ENCODE results near the gene FABP1. TPM values are rescaled to one million over a fixed set of nuclear protein-coding genes. Genes with fewer than 3 reads are reported as not detected.

Gene FABP1
- total RNA-seq, 2 donors from 2014 or later = not detected

- ATAC-seq (no peak), DNase-seq (no peak)
- intact Hi-C loops (cut with DNase I) = no loop called here
Measured at GRCh38 chr2:88141952-88142351, 14.1 kb upstream of the FABP1 start.

DNA sequence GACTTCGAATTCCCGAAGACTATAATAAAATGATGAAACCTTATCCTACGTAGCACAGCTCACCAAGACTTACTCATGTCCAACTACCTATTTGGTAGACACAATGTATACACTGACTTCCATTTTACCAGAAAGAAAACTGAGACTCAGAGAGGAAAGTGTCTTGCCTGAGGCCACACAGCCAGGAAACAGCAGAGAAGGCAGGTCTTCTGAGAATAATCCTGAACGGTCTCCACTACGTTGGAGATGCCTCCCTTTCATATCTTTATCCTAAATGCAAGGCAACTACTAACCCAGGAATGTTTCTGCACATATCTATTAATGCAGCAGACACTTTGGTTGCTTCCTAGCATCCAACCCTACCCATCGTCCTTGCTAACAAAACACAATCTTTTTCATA, 11.9 kb upstream of the FABP1 start:
- DNase-seq (no peak), ATAC-seq (no peak)
- intact Hi-C loops (cut with DNase I) = no loop called here

GRCh38 chr2:88139203-88139702, 11.4 kb upstream of the FABP1 start:
- intact Hi-C loops (cut with DNase I) = no loop called here
- DNase-seq (no peak), ATAC-seq (no peak)

GRCh38 chr2:88137833-88138232, 10.0 kb upstream of the FABP1 start:
- no peak for ATAC-seq
- intact Hi-C loops (cut with DNase I) = no loop called here
- DNase-seq = no peak

GRCh38 chr2:88136817-88137216, 9.0 kb upstream of the FABP1 start:
- intact Hi-C loops (cut with DNase I) = no loop called here
- no peak for ATAC-seq
- no peak for DNase-seq

- DNase-seq (no peak), ATAC-seq (no peak)
- intact Hi-C loops (cut with DNase I) = no loop called here
Measured at GRCh38 chr2:88133875-88134274, 6.0 kb upstream of the FABP1 start.

DNA sequence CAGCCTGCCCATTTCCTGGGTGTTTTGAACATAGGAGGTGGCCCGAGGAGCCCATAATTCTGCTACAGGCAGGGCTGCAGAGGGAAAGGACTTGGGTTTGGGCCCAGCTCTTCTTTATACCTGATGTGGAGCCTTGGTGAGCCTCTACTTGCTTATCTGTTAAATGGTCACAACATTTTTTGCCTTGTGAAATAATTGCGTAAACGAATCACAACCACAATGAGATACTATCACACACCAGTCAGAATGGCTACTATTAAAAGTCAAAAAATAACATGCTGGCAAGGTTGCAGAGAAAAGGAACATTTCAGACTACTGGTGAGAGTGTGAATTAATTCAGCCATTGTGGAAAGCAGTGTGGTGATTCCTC, 4.1 kb upstream of the FABP1 start:
- ATAC-seq = no peak
- no peak for DNase-seq
- intact Hi-C loops (cut with DNase I) = no loop called here

- peak in 1 of 2 donors; percentile 34 for ATAC-seq
- intact Hi-C loops (cut with DNase I) = no loop called here
- DNase-seq = no peak
Measured at GRCh38 chr2:88131201-88131998, 3.5 kb upstream of the FABP1 start.

DNA sequence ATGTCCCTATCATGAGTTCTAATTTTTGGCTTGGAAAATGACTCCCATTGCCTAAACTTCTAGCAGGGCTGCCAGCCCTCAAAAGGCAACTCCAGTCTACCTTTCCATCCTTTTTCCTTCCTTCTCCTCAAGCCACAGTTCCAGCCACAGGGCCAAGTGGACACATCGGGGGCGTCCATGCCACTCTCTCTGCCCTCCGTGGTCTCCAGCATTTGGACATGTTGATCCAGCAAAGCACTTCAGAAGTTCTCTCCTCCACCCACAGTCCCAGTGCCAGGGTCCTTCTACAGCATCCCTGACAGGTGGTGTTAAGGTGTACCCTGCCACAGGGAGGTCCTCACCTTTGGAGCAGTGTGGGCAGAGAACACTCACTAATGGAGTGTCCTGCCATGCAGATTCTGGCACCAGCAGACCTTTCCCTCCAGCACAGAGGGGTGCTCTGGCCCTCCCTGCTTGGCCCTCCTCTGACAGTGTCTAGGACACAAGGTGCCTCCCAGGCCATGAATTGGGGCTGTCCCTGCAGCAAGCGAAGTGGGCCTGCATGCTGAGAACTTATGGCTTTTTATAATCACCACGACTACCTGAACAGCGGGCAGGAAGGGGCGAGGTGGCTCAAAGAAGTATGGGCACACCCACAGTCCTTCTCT, 1.6 kb upstream of the FABP1 start:
- intact Hi-C loops (cut with DNase I) = no loop called here
- DNase-seq (no peak), ATAC-seq (no peak)

DNA sequence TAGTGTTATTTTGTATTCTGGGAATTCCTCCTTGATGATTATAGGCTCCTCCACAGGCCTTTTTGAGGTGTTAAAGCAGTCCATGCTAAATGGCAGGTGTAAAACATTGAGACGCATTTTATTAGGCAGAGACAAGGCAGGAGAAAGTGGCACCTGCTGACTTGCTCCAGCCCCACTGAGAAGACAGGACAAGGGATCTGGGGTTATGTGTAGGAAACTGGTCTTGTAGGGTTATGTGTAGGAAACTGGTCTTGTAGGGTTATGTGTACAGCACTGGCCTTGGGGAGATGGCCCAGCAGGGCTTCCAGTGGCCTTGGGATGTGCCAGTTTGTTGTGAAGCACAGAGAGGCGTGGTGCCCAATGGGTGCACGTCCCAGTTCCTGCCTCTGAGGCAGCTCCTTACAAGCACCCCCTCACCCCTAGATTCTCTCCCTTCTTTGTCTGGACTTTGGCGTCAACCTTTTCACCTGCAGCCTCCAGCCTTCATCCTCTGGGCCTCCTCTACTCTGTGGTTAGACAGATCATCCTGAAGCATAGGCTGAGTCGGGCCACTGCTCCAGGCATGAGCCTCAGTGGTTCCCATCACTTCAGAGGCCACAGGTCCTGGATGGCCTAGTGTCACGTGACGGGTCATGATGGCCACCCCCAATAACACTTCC, 921 bp upstream of the FABP1 start:
- DNase-seq = no peak
- ATAC-seq = no peak
- intact Hi-C loops (cut with DNase I) = no loop called here

- intact Hi-C loops (cut with DNase I) = no loop called here
- DNase-seq (no peak), ATAC-seq (no peak)
Measured at GRCh38 chr2:88127638-88127887, 299 bp downstream of the FABP1 start.

GRCh38 chr2:88126772-88127637, 857 bp downstream of the FABP1 start:
- no peak for ATAC-seq
- intact Hi-C loops (cut with DNase I) = no loop called here
- DNase-seq = no peak

DNA sequence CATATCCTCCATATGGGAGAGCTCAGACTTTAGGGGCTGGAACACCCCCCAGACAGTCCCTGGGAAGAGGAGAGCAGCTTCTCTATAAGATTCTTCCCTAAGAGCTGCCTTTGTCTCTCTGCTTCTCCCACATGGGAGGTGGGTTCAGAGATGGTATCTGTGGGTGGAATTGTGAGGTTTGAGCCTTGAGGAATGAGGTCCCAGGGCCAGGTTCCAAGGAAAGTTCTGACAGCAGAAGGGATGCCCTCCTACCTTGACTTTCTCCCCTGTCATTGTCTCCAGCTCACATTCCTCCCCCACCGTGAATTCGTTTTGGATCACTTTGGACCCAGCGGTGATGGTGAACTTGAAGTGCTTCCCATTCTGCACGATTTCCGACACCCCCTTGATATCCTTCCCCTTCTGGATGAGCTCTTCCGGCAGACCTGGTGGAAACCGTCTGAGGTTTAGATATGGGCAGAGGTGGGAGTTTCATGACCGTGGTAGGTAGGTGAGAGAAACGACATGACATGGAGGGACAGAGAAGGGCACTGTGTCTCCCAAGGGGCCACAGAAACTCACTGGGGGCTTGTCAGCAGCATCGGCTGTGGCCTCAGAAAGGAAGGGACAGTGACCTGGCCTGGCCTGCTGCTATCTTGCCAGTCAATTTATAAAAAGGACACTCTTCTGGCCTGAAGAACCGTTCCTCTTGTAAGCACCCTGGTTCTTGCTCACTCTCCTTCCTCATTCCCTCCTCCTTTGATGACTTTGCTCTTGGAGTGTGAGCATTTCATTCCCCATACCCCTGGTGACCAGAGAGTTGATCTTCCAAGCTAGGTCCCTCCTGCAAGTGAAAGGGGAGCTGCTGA, 1.7 kb downstream of the FABP1 start:
- intact Hi-C loops (cut with DNase I) = no loop called here
- ATAC-seq (no peak), DNase-seq (no peak)

GRCh38 chr2:88125344-88125923, 2.4 kb downstream of the FABP1 start:
- no peak for ATAC-seq
- no peak for DNase-seq
- intact Hi-C loops (cut with DNase I) = no loop called here

DNA sequence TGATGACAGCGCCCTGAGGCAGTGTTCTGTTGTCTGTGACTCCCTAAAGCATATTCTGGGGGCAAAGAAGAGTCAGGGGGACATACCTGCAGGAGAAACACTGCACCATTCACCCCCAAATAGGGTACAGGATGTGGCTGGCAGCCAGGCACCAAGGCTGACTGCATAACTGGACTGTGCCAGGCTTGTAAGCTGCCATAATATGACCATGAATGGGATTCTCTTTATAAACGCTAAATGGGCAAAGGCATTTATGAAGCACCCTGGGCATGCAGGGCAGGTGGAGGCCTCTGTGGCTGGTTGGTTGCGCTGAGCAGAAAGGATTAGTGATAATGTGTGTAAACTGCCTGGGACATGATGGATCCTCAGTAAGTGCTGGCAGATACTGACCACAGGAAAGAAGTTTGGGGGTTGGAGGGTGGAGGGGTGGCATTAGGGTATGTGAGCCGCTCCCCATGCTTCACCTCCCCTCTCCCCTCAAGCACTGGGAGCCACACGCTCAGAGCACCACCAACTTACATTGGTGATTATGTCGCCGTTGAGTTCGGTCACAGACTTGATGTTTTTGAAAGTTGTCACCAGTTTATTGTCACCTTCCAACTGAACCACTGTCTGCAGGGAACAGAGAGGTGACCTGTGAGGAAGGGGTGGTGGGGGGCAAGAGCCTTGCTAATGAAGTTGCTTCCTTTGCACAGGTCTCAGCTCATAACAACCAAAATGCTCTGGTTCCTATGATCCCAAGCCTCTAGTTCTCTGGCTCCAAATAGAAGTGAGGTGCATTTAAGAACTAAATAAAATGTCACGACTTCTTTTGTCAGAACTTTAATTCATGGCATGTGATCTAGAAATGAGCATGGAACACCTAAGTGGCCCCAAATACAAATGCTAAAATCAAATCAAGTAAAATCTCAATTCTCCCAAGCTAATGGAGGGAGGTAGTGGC, 3.6 kb downstream of the FABP1 start:
- no peak for DNase-seq
- intact Hi-C loops (cut with DNase I) = no loop called here
- ATAC-seq = no peak

DNA sequence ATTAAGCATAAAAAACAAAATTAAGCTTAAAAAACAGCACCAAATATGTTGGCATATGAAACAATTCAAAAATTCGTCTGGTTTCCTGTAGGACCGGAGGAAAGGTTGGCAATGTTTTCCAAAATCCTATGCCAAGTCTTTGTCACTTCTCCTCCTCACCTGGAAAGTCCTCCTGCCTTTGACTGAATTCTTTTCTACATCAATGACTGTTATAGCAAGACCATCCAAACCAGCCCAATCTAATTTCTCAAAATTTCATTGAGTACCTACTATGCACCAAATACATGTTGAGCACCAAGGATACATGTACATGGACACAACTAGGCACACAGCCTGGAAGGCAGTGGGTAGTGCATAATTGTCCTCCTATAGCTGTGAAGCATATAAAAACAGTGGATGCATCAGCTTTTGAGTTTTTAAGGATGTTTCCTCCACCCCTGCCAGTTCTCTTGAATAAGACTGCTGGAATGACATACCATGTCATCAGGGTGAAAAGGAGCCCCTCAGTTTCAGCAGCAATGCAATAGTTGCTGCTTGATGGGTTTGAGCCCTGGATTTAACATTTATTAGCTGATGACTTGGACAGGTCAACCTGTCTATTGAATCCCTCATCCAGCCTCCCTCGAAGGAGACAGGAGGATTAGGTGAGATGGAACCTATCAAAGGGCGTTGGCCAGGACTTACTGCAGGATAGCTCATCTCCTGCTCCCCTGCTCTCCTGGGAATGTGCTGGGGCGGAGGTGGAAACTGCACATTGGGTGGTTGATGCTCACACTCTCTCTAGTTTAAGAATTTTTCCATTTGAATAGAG, 4.5 kb downstream of the FABP1 start:
- ATAC-seq (no peak), DNase-seq (no peak)
- intact Hi-C loops (cut with DNase I) = no loop called here

Data from left cardiac atrium (tissue), 4 donors.